GM12872 (cell line): Measurements from ENCODE around the gene LMOD1.

ENCODE experiments used
- TF ChIP-seq, protein P1 (sequence below): IDR thresholded peaks from 3 replicates; pipeline ENCODE4 v1.5.1; 2011; ENCODE audit warnings: low read depth, mild to moderate bottlenecking, low read length, moderate library complexity; ENCODE audit not compliant: insufficient read depth

LMOD1 gene

DNA sequence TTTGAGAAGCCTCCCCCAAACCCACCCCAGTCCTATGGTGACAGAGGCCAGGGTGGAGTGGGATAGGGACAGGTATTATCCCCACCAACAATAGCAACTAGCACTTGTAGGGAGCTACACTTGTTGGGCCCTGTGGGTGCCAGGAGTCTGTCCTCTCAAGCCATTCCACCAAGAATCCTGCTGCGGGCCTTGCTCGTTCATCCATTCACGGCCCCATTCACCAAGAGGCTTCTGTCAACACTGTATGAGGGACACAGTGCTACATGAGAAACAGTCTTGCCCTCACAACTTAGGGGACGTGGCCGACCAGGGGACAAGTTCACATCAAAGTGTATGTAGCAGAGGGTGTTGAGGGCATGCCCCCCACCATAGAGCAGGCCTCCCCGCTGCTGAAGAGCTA is 38.7 kb downstream of the LMOD1 start:
- TF ChIP-seq, protein P1, sequence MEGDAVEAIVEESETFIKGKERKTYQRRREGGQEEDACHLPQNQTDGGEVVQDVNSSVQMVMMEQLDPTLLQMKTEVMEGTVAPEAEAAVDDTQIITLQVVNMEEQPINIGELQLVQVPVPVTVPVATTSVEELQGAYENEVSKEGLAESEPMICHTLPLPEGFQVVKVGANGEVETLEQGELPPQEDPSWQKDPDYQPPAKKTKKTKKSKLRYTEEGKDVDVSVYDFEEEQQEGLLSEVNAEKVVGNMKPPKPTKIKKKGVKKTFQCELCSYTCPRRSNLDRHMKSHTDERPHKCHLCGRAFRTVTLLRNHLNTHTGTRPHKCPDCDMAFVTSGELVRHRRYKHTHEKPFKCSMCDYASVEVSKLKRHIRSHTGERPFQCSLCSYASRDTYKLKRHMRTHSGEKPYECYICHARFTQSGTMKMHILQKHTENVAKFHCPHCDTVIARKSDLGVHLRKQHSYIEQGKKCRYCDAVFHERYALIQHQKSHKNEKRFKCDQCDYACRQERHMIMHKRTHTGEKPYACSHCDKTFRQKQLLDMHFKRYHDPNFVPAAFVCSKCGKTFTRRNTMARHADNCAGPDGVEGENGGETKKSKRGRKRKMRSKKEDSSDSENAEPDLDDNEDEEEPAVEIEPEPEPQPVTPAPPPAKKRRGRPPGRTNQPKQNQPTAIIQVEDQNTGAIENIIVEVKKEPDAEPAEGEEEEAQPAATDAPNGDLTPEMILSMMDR = no peak

- TF ChIP-seq, protein P1 = no peak
Measured at GRCh38 chr1:201906336-201906735, 40.0 kb downstream of the LMOD1 start.

DNA sequence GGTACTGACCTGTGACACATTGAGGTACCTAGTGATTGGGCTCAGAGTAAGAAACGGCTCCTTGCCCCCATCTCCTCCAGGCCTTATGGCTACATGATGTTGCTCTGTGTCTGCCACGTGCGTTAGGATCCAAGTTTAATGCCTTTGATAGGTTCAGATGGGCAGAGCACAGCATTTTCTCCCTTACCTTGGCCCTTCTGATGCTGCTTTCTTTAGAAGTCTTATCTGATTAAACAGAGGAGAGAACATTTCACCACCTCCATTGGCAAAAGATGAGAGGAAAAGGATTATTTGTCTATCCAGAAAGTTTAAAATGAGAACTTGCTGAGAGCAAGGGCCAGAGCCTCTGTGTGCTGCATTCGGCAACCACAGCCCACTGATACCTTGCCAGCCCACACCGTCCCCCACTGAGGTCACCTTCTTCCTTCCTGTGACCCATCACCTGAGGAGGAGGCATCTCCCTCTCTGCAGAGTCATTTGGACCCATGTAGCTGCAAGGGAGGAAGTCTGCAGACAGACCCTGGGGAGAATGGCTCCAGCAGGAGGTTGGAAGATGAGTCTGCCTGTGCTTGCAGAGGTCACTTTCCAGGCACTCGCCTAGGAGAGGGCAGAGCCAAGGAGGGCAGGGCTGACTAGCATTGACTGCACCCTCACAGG is 41.0 kb downstream of the LMOD1 start:
- TF ChIP-seq, protein P1 = no peak

- TF ChIP-seq, protein P1 = no peak
Measured at GRCh38 chr1:201904579-201904978, 41.8 kb downstream of the LMOD1 start.

DNA sequence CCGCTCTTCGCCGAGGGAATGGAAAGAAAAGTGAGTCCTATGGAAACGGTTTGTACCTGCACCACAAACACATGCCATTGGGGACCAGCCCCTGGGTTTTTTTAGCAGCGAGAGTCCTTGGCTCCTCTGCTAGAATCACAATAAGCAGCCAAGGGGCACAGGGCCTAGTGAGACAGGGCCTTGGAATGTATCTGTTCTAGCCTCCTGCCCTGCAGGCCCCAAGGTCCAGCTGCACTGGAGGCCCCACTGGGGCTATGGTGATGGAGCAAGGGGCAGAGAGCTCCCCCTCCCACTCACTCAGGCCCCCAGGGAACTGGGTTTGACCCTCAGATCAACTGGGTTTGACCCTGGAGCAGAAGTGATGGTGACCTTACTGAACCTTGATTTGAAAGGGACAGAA is 43.2 kb downstream of the LMOD1 start:
- TF ChIP-seq, protein P1 = no peak

GRCh38 chr1:201902198-201902597 is 44.1 kb downstream of the LMOD1 start:
- TF ChIP-seq, protein P1 = no peak

GRCh38 chr1:201900476-201900875 is 45.9 kb downstream of the LMOD1 start:
- TF ChIP-seq, protein P1 = no peak
